ENCODE data around the gene TCERG1. TPM values are rescaled to one million over a fixed set of nuclear protein-coding genes. Genes with fewer than 3 reads are reported as not detected.

The TCERG1 gene
- total RNA-seq, 2 experiments from 2014 or later = 126 to 132 TPM

GRCh38 chr5:146457431-146457830 is 10.3 kb downstream of the TCERG1 start:
- peaks cover 53% of the 10 kb centered on the region for H3K36me3 Mint-ChIP-seq (ENCODE audit: low read depth)
- intact Hi-C loops (cut with DNase I, micrococcal nuclease) = no loop called here

DNA sequence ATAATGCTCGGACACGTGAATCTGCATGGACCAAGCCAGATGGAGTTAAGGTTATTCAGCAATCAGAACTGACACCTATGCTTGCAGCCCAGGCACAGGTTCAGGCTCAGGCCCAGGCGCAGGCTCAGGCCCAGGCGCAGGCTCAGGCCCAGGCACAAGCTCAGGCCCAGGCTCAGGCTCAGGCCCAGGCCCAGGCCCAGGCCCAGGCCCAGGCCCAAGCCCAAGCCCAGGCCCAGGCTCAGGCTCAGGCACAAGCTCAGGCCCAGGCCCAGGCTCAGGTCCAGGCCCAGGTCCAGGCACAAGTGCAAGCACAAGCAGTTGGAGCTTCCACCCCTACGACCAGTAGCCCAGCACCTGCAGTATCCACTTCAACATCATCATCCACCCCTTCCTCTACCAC is 11.8 kb downstream of the TCERG1 start:
- DNase-seq (no peak), ATAC-seq (no peak)
- intact Hi-C loops (cut with DNase I, micrococcal nuclease) = no loop called here
- ChIA-PET CTCF (interaction anchor here (0.9 to 1.5 kb wide), 3 partner anchors 9 to 25 kb away, joined by 3 read pairs; no protein-coding TSS in a partner anchor), POLR2A (interaction anchor here (0.5 kb wide), 1 partner anchor 350 kb away, joined by 4 read pairs; no protein-coding TSS in a partner anchor)
- no peaks in the 10 kb centered on the region for H3K27me3 Mint-ChIP-seq
- H3K36me3 Mint-ChIP-seq (ENCODE audit: low read depth) = peaks cover 63% of the 10 kb centered on the region
- no peaks in the 10 kb centered on the region for H3K9me3 Mint-ChIP-seq (ENCODE audit: low read depth)
- peaks cover 23% of the 10 kb centered on the region for H3K4me1 Mint-ChIP-seq
- no peak overlapping the region for H3K27ac Mint-ChIP-seq
- H3K4me3 Mint-ChIP-seq = no peak overlapping the region

More at GRCh38 chr5:146457431-146457830, 10.3 kb downstream of the TCERG1 start:
- ChIA-PET POLR2A (no interaction called here), CTCF (interaction anchor here (0.7 to 1.1 kb wide), 2 partner anchors 19 to 30 kb away, joined by 3 to 5 read pairs; no protein-coding TSS in a partner anchor)
- no peaks in the 10 kb centered on the region for H3K9me3 Mint-ChIP-seq (ENCODE audit: low read depth)
- no peak overlapping the region for H3K27ac Mint-ChIP-seq
- no peaks in the 10 kb centered on the region for H3K27me3 Mint-ChIP-seq
- DNase-seq = no peak
- ATAC-seq = no peak
- H3K4me1 Mint-ChIP-seq = peaks cover 28% of the 10 kb centered on the region
- H3K4me3 Mint-ChIP-seq = no peak overlapping the region

- intact Hi-C loops (cut with DNase I, micrococcal nuclease) = loop anchor here in 1 of 2 experiments (5.0 kb wide), 1 partner anchor 294 kb away; no protein-coding TSS in a partner anchor
- H3K9me3 Mint-ChIP-seq (ENCODE audit: low read depth) = no peaks in the 10 kb centered on the region
- no peak overlapping the region for H3K4me3 Mint-ChIP-seq
- ChIA-PET POLR2A (no interaction called here), CTCF (interaction anchor here (2.6 kb wide), 1 partner anchor 12 kb away, joined by 7 read pairs; no protein-coding TSS in a partner anchor)
- DNase-seq (no peak), ATAC-seq (no peak)
- H3K36me3 Mint-ChIP-seq (ENCODE audit: low read depth) = peaks cover 65% of the 10 kb centered on the region
- no peak overlapping the region for H3K27ac Mint-ChIP-seq
- H3K27me3 Mint-ChIP-seq = no peaks in the 10 kb centered on the region
- peaks cover 25% of the 10 kb centered on the region for H3K4me1 Mint-ChIP-seq
These were observed 14.2 kb downstream of the TCERG1 start for GRCh38 chr5:146461319-146461718.

- intact Hi-C loops (cut with DNase I, micrococcal nuclease) = loop anchor here in 1 of 2 experiments (5.0 kb wide), 1 partner anchor 296 kb away; no protein-coding TSS in a partner anchor
- ATAC-seq (no peak), DNase-seq (no peak)
- no peaks in the 10 kb centered on the region for H3K27me3 Mint-ChIP-seq
- H3K4me3 Mint-ChIP-seq = no peak overlapping the region
- CTCF ChIA-PET = interaction anchor here (1.4 to 2.5 kb wide), 2 partner anchors 8 to 14 kb away, joined by 4 to 12 read pairs; no protein-coding TSS in a partner anchor
- no peaks in the 10 kb centered on the region for H3K9me3 Mint-ChIP-seq (ENCODE audit: low read depth)
- H3K4me1 Mint-ChIP-seq = peaks cover 26% of the 10 kb centered on the region
- peaks cover 60% of the 10 kb centered on the region for H3K36me3 Mint-ChIP-seq (ENCODE audit: low read depth)
- POLR2A ChIA-PET = no interaction called here
- no peak overlapping the region for H3K27ac Mint-ChIP-seq
These were observed 16.3 kb downstream of the TCERG1 start for GRCh38 chr5:146463446-146463845.

DNA sequence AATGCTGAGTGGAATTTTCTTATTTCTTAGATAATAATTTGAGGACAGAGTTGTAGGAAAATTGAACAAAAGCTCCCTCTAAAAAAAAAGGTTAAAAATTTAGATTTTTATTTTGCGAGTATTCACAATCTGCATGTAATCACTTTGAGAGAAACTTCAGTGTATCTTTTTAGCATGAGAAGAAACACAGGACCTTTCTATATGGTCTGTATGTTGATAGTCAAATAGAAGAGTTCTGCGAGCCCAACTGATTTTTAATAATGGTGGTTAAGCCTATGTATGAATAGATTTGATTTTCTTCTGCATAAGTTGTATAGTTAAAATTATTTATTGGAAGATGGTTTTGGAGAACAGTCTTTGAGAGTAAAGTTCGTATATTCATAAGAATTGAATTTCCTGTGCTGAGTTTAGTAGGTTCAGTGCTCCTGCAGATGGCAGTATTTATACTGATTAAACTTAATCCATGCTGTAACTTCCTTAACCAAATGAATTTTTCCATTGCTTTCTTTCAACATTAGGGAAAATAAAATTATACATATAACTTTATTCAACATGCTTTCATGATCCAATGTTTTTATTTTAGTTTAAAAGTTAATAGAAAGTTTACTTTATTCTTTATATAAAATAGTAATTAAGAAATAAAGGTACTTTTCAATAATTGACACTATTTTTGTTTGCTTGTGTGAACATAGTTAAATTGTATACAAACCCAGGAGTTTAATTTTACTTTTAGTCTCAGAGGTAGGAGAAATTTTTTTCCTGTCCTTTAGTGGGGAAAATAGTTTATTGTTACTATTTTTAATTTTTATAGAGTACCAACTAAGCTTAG is 19.6 kb downstream of the TCERG1 start:
- Mint-ChIP-seq H3K27me3 (no peaks in the 10 kb centered on the region), H3K4me3 (no peak overlapping the region), H3K4me1 (peaks cover 16% of the 10 kb centered on the region), H3K27ac (no peak overlapping the region), H3K36me3 (ENCODE audit: low read depth) (peaks cover 49% of the 10 kb centered on the region), H3K9me3 (ENCODE audit: low read depth) (no peaks in the 10 kb centered on the region)
- intact Hi-C loops (cut with DNase I, micrococcal nuclease) = loop anchor here (2.0 to 5.0 kb wide), 2 partner anchors 14 to 36 kb away; no protein-coding TSS in a partner anchor
- ChIA-PET CTCF (interaction anchor here (0.5 to 2.0 kb wide), 3 partner anchors 16 to 65 kb away, joined by 3 to 8 read pairs (median 3); partner anchors contain the start of gene TCERG1), POLR2A (no interaction called here)
- no peak for DNase-seq
- ATAC-seq = no peak

DNA sequence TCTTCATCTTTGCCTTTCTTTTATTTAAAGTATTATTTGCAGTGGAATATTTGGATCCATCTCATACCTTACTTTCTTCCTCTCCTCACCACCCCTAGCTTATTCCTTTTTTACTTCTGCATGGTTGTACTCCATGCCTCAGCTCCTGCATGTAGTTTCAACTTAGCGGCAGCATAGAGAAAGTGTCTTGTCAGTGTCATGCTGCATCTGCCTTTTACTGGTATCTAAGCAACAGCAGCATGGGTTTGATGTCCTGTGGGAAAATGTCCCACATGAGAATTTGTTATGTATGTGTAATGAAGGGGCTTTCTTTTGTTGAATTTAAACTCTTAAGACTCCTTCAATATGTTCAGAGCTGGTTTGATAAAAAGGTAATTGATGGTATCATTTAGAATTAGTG is 20.6 kb downstream of the TCERG1 start:
- intact Hi-C loops (cut with DNase I, micrococcal nuclease) = loop anchor here (2.0 to 5.0 kb wide), 2 partner anchors 13 to 35 kb away; no protein-coding TSS in a partner anchor
- Mint-ChIP-seq H3K4me3 (no peak overlapping the region), H3K27me3 (no peaks in the 10 kb centered on the region), H3K9me3 (ENCODE audit: low read depth) (no peaks in the 10 kb centered on the region), H3K36me3 (ENCODE audit: low read depth) (peaks cover 55% of the 10 kb centered on the region), H3K27ac (no peak overlapping the region), H3K4me1 (peaks cover 14% of the 10 kb centered on the region)
- CTCF ChIA-PET = interaction anchor here (0.8 to 2.0 kb wide), 2 partner anchors 17 to 64 kb away, joined by 3 to 8 read pairs; no protein-coding TSS in a partner anchor
- no peak for DNase-seq
- POLR2A ChIA-PET = no interaction called here
- ATAC-seq = no peak

DNA sequence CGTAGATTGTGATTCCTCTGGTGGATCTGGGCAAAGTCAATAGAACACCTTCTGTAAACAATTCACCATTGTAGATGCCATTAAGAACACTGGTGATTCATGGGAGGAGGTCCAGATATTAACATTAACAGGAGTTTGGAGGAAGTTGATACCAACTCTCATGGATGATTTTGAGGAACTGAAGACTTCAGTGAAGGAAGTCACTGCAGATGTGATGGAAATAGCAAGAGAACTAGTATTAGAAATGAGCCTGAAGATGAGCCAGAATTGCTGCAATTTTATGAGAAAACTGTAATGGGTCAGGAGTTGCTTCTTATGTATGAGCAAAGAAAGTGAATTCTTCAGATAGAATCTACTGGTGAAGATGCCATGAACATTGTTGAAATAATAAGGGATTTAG is 26.9 kb downstream of the TCERG1 start:
- H3K27me3 Mint-ChIP-seq = no peaks in the 10 kb centered on the region
- no peak for DNase-seq
- intact Hi-C loops (cut with DNase I, micrococcal nuclease) = no loop called here
- no peaks in the 10 kb centered on the region for H3K4me1 Mint-ChIP-seq
- ChIA-PET CTCF (interaction anchor here (1.4 to 2.0 kb wide), 3 partner anchors 11 to 24 kb away, joined by 5 to 7 read pairs (median 5); no protein-coding TSS in a partner anchor), POLR2A (no interaction called here)
- H3K4me3 Mint-ChIP-seq = no peak overlapping the region
- peaks cover 52% of the 10 kb centered on the region for H3K36me3 Mint-ChIP-seq (ENCODE audit: low read depth)
- no peaks in the 10 kb centered on the region for H3K9me3 Mint-ChIP-seq (ENCODE audit: low read depth)
- no peak for ATAC-seq
- H3K27ac Mint-ChIP-seq = no peak overlapping the region

DNA sequence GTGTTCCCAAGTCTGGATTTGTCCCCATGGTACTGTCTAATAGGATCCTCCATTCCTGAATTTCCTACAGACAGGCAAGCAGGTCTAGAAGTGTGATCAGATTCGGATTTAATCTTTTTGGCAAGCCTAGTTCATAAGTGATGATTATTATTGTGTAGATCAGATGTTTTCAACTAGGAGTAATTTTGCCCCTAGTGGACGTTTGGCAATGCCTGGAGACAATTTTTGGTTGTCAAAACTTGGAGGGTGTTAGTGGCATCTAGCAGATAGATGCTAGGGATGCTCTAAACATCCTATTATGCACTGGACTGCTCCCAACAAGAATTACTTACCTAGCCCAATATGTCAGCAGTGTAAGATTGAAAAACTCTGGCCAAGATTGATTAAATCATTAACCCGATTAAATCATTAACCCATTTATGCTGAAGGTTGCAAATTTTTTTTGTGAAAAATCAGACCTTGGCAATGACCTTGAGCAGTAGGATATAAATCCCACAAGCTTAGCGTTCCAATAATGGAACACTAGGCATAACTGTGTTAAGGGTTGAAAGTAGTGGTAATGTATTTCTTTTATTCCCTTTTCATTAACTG is 28.2 kb downstream of the TCERG1 start:
- no peaks in the 10 kb centered on the region for H3K27me3 Mint-ChIP-seq
- H3K36me3 Mint-ChIP-seq (ENCODE audit: low read depth) = peaks cover 54% of the 10 kb centered on the region
- ChIA-PET POLR2A (no interaction called here), CTCF (interaction anchor here (1.7 kb wide), 1 partner anchor 18 kb away, joined by 5 read pairs; no protein-coding TSS in a partner anchor)
- no peaks in the 10 kb centered on the region for H3K9me3 Mint-ChIP-seq (ENCODE audit: low read depth)
- H3K27ac Mint-ChIP-seq = no peak overlapping the region
- intact Hi-C loops (cut with DNase I, micrococcal nuclease) = no loop called here
- DNase-seq (no peak), ATAC-seq (no peak)
- no peak overlapping the region for H3K4me3 Mint-ChIP-seq
- no peaks in the 10 kb centered on the region for H3K4me1 Mint-ChIP-seq

GRCh38 chr5:146475906-146476305 is 28.8 kb downstream of the TCERG1 start:
- DNase-seq = no peak
- ChIA-PET POLR2A (no interaction called here), CTCF (interaction anchor here (0.6 to 1.7 kb wide), 3 partner anchors 18 to 712 kb away, joined by 3 to 5 read pairs (median 3); no protein-coding TSS in a partner anchor)
- H3K27me3 Mint-ChIP-seq = no peaks in the 10 kb centered on the region
- H3K36me3 Mint-ChIP-seq (ENCODE audit: low read depth) = peaks cover 52% of the 10 kb centered on the region
- H3K9me3 Mint-ChIP-seq (ENCODE audit: low read depth) = no peaks in the 10 kb centered on the region
- no peaks in the 10 kb centered on the region for H3K4me1 Mint-ChIP-seq
- no peak for ATAC-seq
- H3K4me3 Mint-ChIP-seq = no peak overlapping the region
- H3K27ac Mint-ChIP-seq = no peak overlapping the region
- intact Hi-C loops (cut with DNase I, micrococcal nuclease) = no loop called here

DNA sequence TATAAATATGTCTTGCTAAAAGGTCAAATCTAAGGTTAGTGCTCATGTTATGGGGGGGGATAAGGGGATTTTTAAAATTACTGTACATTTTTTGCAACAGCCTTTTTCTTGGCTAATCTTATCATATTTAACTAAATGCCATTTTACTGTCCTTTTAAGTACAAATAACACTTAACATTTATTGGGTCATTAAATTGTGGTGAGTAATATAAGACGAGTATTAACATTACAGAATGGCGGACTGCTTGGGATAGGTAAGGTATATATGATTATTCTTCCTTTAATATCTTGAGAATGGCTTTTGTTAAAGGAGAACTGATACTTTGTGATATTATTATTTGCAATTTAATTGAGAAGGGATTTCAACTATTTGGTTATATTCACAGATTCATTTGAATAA is 35.6 kb downstream of the TCERG1 start:
- peaks cover 56% of the 10 kb centered on the region for H3K36me3 Mint-ChIP-seq (ENCODE audit: low read depth)
- H3K27ac Mint-ChIP-seq = no peak overlapping the region
- no peaks in the 10 kb centered on the region for H3K27me3 Mint-ChIP-seq
- ATAC-seq (no peak), DNase-seq (no peak)
- ChIA-PET CTCF (no interaction called here), POLR2A (no interaction called here)
- no peaks in the 10 kb centered on the region for H3K9me3 Mint-ChIP-seq (ENCODE audit: low read depth)
- H3K4me3 Mint-ChIP-seq = no peak overlapping the region
- intact Hi-C loops (cut with DNase I, micrococcal nuclease) = no loop called here
- H3K4me1 Mint-ChIP-seq = no peaks in the 10 kb centered on the region

DNA sequence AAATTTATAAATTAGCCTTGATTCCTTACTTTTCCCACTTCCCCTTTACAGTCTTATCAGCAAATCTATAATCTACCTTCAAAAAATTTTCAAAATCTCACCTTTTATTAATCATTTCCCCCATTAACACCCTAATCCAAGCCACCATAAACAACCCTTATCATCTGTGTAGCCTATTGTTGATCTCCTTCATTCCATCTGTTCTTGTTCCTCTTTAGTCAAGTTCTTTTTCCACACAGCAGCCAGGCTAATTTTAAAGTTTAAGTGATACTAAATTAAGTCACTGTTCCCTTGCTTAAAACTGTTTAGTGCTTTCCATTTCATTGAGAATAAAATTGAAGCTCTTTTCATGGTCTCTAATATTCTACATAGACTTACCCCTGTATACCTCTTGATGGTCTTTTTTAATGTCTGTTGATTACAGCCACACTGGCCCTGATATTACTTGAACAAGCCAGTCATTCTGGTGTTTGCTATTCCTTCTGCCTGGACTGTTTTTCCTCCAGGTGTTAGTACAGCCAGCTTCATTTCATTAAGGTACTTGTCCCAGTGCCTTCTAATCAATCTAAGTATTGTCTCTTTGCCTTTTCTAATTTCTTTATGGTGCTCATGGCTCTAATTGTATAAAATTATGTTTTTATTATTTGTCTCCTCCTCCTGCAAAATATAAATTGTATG is 37.7 kb downstream of the TCERG1 start:
- POLR2A ChIA-PET = no interaction called here

More for the DNA sequence above, 37.7 kb downstream of the TCERG1 start:
- Mint-ChIP-seq H3K4me1 (no peaks in the 10 kb centered on the region), H3K9me3 (ENCODE audit: low read depth) (no peaks in the 10 kb centered on the region), H3K27me3 (no peaks in the 10 kb centered on the region), H3K27ac (no peak overlapping the region), H3K36me3 (ENCODE audit: low read depth) (peaks cover 63% of the 10 kb centered on the region), H3K4me3 (no peak overlapping the region)
- ATAC-seq (no peak), DNase-seq (no peak)
- CTCF ChIA-PET = interaction anchor here (0.7 to 1.4 kb wide), 4 partner anchors 11 to 704 kb away, joined by 3 to 5 read pairs (median 3); no protein-coding TSS in a partner anchor
- intact Hi-C loops (cut with DNase I, micrococcal nuclease) = no loop called here

Data from activated CD4-positive, alpha-beta T cell treated with anti-CD3 and anti-CD28 coated beads for 36 hours (primary cell).